Bone marrow (tissue), 2 donors: Measurements from ENCODE around the gene NQO2.
A peak's percentile ranks its signal among the peaks of the same experiment; 100 is the strongest.
"Not testable (repeated sequence)": the region's sequence is repeated elsewhere in the genome, so short reads cannot be mapped to it uniquely, and the experiment has no call there.

Experiments
- DNase-seq, 2 donors: peaks; one replicate each; lab custom pipeline; 2025; lab: John Stamatoyannopoulos, UW

The NQO2 gene

DNA sequence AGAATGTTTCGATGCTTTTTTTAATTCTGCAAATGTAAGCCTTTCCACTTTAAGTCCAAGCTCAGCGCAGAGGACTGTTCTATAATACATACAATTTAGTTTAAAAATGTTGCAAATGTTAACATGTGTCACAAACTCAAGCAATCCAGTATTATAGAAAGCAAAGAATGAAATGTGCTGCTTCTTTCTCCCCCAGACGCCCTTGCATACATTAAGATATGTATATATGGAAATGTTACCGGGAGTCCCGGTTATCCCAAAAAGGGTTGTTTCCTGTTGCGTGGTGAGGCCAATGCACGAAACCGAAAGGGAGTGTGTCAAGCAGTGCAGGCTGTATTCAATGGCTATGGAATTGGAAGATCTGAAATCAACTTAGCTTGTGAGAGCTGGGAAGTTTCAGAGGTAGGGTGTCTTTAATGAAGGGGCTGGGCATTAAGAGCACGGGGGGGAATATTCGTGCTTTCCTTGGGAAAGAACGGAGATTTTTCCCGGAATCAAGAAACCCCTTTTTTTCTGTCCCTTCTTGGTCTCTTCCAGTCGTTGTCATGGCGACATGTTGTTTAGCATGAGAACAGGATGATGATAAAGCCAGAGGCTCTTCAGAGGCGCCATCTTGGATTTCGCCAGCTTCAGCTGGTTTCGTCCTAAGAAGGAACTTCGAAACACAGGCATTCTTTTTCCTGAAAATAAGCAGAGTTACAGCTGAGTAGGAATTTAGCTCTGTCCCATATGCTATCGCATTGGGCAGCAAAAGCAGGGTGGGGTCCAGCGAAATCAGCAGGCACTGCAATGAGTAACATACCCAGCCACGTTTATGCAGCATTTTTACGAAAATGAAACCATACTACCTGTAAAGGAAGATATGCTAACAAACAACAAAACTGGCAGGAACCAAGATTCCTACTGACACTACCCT lies 10.1 kb upstream of the NQO2 start:
- DNase-seq, result peak; percentile 57 to 93

DNA sequence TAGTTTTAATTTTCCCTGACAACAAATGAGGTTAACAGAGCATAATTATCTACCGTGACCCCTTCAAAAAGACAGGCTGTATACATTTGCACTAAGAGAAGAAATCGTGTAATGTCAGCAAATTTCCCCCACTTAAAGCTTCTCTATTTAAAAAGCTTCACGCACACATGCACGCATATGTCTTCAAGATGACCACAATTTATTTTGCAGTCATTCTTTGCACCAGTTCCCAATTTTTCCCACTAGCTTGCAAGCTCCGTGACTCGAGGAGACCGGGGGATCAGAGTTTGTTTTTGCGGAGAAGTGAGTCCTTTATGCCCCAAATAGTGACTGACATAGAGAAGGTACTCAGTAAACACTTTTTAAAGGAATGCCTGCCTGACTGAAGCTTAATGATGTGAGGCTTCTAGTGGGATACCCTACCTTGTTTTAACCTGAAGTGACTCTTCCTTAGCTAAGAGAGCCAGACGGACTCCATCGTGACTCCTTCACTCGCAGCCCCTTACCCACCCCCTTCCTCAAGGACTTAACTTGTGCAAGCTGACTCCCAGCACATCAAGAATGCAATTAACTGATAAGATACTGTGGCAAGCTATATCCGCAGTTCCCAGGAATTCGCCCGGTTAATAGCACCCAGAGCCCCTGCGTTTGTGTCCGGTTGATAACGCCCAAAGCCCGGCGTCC lies 9.3 kb upstream of the NQO2 start:
- DNase-seq, result no peak

DNA sequence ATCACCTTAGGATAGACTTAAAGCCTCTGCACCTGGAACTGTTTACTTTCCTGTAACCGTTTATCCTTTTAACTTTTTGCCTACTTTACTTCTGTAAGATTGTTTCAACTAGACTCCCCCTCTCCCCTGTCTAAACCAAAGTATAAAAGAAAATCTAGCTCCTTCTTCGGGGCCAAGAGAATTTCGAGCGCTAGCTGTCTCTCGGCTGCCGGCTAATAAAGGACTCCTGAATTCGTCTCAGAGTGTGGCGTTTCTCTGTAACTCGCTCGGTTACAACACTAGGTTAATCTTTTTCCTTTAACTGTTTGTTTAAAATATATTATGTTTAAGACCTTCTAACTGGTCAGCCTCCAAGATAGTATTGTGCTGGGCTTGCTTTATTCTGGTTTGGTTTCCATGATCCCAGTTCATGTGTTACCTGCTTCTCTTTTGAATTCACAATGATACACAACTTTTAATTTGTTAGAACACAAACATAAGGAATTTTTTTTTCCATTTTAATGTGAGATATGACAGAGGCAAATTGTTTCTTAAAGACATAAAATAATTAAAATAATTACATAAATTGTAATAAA lies 8.7 kb upstream of the NQO2 start:
- peak in 1 of 2 donors; percentile 29 for DNase-seq

DNA sequence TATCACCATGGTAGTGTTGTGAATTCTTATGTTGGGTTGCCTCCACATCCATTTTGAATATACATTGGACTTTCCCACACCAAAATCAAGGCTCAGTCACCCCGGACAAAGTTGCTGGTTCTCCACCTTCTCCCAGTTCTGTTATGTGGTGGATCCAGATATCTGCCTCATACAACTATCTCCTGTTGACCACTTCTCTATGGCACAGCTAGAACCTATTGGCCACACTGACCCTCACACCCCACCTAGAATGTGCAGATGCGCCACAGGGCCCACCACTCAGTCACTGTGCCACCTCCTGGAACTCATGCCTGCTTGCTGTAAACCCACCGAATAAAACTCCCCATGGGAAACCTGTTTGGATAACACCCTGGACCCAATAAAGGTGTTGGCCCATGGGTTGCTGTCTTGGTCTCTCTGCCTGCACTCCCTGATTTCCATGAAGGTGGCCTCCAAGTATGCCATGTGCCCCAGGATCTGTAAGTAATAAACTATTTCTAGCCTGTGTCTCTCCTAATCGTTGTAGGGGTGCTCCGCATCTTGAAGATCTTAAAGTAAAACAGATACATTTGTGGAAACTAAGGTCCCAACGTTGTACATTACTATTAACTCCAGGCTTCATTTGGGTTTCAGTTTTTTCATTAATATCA lies 7.2 kb upstream of the NQO2 start:
- DNase-seq, result no peak

DNA sequence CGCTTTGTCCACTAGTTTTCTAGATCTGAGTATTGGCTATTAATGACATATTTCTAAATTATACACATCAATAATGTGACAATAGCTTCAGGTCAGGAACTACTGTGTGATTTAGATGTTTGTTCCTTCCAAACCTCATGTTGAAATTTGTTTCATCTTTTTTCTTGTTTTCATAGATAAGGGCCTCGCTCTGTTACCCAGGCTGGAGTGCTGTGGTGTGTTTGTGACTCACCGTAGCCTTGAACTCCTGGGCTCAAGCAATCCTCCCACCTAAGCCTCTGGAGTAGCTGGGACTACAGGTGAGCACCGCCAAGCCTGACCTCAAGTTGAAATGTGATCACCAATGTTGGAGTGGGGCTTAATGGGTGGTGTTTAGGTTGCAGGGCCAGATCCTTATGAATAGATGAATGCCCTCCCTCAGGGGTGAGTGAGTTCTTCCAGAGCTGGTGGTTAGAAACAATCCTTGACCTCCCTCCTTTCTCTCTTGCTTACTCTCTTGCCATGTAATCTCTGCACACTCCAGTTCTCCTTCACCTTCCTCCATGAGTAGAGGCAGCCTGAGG lies 5.9 kb upstream of the NQO2 start:
- no peak for DNase-seq

DNA sequence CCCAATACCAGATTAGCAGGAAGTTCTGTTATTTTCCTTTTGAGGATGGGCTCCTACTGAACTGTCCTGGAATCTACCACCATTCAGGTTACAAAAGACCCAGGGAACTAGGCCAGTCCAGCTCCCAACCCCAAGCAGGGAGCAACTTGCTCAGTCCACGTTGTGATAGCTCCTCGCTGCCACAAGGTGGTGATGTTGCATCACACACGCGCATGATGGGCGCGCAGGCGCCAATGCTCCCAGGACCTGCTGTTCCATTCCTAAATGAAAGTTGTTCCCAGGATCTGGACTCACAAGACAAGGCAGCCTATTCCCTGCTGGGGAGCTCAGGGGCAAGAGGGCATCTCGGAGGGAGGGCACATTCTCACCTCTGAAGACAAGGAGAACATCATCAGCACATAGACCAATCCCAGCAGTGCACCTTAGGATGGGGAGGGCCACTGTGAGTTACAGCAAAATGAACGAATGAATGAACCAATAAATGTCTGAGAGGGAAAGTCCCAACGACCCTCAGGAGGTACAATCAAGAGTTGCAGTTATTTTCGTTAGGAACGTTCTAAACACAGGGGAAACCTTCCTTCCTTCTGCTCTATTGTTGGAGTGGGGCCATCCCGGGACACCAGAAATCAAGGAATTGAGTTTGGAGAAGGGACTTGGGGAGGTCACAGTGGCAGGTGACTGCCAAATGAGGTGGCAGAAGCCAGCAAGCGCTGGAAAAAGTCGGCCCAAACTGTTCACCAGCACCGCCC lies 1.3 kb upstream of the NQO2 start:
- DNase-seq, result not testable (repeated sequence)

DNA sequence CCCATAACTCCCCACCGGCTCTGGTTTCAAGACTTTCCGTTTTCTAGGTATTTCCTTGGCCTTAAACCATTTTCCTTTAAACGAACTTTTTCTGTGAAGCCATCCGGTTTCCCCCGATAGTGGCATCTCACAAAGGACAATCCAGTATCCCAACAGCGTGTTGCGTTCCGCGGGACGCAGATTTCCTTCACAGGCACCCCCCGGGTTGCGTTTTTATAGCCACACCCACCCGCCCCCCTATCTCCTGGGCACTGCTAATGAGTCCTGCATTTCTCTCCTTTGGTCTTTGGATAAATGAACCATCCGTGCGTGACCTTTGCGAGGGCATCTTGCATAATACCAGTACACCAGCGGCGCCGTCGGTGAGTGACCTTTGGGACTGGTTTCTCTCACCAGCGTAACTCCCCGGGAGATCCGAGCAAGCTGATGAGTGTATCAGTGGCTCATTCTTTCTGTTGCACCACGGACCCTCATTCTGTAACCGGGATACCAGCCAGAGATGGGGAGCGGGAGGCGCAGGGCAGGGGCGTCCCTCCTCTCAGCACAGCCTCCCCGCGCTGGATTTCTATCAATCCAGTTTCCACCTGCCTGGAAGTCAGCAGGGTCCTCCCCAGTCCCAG lies 586 bp upstream of the NQO2 start:
- DNase-seq, result peak in 1 of 2 donors; percentile 56

DNA sequence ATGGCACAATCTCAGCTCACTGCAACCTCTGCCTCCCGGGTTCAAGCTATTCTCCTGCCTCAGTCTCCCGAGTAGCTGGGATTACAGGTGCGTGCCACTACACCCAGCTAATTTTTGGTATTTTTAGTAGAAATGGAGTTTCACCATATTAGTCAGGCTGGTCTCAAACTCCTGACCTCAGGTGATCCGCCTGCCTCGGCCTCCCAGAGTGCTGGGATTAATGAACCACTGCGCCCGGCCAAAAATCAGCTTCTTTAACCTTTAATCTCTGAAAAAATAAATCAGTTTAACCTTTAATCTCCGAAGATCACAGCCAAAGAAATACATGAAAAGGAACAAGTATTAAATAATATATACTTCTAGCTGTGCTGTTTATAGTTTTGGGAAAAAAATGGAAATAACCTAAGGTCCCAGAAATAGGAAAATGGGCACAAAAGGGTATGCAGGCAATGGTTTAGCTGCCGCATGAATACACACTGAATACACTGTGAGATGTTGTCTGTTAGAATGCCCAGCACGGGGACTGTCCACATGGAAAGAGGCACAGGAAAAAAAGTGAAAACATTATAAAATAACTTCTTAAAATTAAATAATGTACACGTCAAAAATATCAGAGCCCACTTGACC lies 1.6 kb downstream of the NQO2 start:
- DNase-seq, result no peak

DNA sequence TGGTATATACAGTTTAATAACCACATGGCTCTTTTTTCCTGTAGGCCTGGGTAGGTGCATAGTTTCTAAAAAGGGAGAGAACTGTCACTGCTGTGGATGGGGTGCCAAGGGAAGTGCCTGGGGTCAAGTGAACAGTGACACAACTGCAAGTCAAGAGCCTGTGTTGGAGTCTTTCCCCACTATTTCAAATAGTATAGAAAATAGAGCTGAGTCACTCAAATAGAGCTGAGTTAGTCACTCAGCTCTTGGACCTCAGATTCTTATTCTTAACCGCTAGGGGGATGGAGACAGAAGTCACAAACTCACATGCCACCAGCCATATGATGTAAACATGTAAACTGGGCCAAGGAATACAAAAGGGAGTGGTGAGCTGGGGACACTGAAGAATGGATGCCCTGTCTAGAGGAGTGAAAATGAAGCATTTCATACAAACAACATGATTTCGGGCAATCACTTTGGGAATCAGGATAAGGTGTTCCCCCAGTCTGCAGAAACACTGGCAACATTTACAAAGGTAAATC lies 2.1 kb downstream of the NQO2 start:
- peak in 1 of 2 donors; percentile 88 for DNase-seq

DNA sequence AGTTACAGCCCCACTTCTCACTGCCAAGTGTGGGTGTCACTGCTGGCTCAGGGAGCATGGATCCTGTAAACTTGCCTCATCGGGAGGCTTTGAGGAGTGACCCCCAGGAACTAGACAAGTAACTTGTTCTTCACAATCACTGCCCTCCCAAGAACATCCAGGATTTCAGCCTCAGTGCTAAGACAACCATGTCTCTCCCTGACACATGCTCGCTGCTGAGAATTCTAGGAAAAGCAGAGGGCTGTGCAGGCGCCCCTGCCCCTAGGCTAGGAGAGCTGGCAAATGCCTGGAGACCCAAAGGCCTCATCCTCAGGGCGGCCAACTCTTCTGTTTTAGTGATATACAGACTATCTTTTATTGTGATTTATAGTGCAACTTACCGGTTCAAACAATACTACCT lies 3.5 kb downstream of the NQO2 start:
- DNase-seq, result not testable (repeated sequence)

DNA sequence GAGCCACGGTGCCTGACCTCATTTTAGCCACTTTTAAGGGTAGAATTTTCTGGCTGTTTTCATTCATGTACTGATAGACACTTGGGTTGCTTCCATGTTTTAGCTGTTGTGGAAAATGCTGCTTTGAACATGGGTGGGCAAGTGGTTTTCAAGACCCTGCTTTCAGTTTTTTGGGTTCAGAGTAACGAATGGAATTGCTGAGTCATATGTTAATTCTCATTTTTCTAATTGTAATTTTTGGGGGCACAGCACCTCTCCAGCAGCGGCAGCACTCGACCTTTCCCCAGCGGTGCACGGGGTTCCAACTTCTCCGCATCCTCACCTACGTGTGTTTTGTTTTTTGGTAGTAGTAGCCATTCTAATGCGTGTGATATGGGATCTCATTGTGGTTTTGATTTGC lies 5.4 kb downstream of the NQO2 start:
- no peak for DNase-seq

DNA sequence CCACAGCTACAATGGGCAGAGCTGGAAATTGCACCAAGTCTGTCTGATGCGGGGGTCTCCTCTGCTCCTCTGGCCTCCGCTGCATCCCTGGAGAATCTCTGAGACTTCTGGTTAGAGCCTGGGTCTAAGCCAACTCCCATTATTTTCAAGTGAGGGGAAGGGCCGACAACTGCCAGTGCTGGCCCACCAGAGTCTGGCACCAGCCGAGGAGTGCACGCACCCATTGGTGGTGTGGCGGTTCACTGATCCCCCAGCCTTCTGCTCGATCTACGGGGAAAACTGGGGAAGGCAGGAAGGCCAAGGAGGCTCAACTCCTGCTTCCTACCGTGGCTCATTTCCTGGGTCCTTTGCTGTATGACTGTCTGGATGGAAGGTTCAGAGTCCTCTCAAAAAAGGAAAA lies 6.2 kb downstream of the NQO2 start:
- no peak for DNase-seq

DNA sequence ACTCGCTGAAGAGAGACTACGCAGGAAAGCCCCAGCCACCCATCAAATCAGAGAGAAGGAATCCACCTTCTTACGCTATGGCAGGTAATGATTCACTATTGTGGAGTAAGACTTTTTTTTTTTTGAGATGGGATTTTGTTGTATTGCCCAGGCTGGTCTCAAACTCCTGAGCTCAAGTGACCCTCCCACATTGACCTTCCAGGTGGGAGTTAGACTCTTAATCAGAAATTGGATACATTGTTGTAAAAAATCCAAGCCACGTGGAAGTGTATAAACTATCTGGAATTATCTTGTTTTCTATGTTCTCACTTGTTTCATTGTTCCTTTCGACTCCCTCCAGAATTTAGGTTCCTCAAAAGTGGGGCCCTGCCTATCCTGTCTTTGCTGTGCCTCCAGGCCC lies 6.8 kb downstream of the NQO2 start:
- DNase-seq, result no peak

DNA sequence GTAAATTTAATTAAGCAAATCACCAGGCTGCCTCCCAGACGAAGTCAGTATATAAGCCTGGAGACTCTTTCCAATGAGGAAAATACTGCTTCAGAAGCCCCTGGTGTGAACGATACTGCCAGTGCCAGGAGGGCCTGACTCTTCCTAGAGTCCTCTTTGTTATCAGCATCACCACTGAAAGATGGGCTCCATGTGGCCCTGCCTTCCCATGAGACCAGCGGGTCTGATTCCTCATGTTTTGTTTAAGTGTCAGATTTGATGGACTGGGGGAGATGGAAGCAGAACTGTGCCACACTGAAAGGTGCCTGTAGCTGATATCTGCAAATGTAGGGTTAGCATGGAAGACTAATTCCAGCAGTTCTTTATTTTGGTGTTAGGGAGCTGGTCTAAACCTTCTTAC lies 7.9 kb downstream of the NQO2 start:
- DNase-seq, result no peak

DNA sequence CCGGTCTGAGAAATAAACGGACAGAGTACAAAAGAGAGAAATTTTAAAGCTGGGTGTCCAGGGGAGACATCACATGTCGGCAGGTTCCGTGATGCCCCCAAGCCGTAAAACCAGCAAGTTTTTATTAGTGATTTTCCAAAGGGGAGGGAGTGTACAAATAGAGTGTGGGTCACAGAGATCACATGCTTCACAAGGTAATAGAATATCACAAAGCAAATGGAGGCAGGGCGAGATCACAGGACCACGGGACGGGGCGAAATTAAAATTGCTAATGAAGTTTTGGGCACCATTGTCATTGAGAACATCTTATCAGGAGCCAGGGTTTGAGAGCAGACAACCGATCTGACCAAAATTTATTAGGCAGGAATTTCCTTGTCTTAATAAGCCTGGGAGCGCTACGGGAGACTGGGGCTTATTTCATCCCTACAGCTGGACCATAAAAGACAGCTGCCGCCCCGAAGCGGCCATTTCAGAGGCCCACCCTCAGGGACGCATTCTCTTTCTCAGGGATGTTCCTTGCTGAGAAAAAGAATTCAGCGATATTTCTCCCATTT lies 9.1 kb downstream of the NQO2 start:
- not testable (repeated sequence) for DNase-seq

DNA sequence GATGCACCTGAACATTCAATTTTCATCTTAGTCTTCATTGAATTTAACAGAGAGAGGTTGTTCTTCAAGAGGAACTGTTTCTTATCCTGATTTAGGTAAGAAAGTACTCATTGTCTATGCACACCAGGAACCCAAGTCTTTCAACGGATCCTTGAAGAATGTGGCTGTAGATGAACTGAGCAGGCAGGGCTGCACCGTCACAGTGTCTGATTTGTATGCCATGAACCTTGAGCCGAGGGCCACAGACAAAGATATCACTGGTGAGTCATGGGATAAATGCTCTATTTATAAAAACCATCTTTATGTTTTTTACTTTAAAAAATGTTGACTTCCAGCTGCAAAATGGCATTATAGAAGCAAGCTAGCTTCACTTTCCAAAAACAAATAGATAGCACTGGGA lies 10.2 kb downstream of the NQO2 start:
- DNase-seq, result no peak

DNA sequence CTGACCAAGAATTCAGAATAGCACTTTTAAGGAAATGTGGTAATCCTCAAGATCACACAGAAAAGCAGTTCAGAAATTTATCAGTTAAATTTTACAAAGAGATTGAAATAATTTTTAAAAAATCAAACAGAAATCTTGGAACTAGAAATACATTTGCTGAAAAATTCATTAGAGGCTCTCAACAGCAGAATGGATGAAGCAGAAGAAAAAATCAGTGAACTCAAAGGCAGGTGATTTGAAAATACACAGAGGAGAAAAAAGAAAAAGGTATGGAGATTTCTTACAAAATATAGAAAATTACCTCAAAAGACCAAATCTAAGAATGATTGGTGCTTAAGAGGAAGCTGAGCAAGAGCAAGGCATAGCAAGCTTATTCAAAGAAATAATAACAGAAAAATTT lies 11.5 kb downstream of the NQO2 start:
- no peak for DNase-seq

DNA sequence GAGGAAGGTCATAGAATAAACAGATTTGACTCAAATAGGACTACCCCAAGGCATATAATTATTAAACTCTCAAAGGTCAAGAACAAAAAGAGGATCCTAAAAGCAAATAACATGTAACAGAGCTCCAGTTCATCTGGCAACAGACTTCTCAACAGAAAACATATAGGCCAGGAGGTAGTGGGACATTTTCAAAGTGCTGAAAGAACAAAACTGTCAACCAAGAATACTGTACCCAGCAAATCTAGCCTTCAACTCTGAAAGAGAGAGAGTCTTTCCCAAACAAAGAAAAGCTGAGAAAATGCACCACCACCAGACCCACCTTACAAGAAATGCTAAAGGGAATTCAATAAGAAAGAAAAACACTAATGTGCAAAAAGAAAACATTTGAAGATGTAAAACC lies 11.9 kb downstream of the NQO2 start:
- no peak for DNase-seq

DNA sequence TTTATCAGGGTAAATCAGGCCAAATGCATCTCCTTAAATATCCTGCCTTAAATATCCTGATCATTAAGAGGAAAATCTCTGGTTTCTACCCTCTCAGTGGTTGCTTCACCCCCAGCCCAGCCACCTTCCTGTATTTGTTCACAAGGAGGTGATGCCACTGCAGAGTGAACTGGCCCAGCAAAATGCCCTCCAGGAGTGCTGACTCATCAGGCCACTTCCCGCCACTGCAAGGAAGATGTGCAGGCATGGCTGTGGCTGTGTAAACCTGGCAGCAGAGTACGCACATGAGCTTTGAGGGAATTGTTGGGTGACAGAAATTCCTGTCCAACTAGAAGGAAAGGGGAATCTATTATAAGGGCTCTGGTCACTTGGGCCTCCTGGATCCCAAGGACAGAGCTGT lies 13.8 kb downstream of the NQO2 start:
- peak; percentile 20 to 41 for DNase-seq
